Endothelial cell of umbilical vein (primary cell): ENCODE data around the gene HMCN1. TPM values are rescaled to one million over a fixed set of nuclear protein-coding genes. Genes with fewer than 3 reads are reported as not detected.

ENCODE experiments used
- BruUV-seq: library from RNA; stranded (reverse); fragments of 400-500 nt; replicated peaks from 2 replicates; lab custom pipeline; 2021; lab: Mats Ljungman, UMichigan
- CTCF ChIA-PET: fragments of 300-600, 350-600 bp; sonication (Branson Sonifier 250); formaldehyde crosslinking; loops from one replicate; lab custom pipeline; 2021; ENCODE audit warnings: antibody characterized with exemption, inconsistent platforms; lab: Charles Lee
- POLR2A ChIA-PET: fragments of 300-600, 350-600 bp; sonication (Branson Sonifier 250); formaldehyde crosslinking; loops from one replicate; lab custom pipeline; 2021; ENCODE audit warnings: antibody characterized with exemption, inconsistent platforms; lab: Charles Lee
- DNase-seq: peaks from one replicate; pipeline ENCODE4 v3.0.0-alpha.2; 2011; ENCODE audit warnings: low read depth, low spot score
- FAIRE-seq: peaks from 2 replicates; lab custom pipeline; 2011; peaks lifted over from hg19 to GRCh38; lab: Jason Lieb, UNC
- H2AFZ ChIP-seq: 2 replicates; pipeline ENCODE4 v1.6.0; 2012; ENCODE audit warnings: low read depth, low read length, control low read depth, inconsistent platforms
- H3K27ac ChIP-seq: 2 replicates; pipeline ENCODE4 v1.5.1; 2011; ENCODE audit warnings: low read depth, mild to moderate bottlenecking, control low read depth, low read length, moderate library complexity; ENCODE audit not compliant: insufficient read depth
- H3K27me3 ChIP-seq, 2 experiments: 2 replicates each; pipeline versions ENCODE4 v1.6.0 to v1.6.1; 2011; ENCODE audit warnings: low read length in 2 of 2, mixed read lengths in 1 of 2; ENCODE audit not compliant: control insufficient read depth in 2 of 2, insufficient read depth in 2 of 2
- H3K36me3 ChIP-seq, 2 experiments: 2 replicates in 1 of 2; 3 replicates in 1 of 2; pipeline ENCODE4 v1.5.1; 2011; ENCODE audit warnings: low read length in 2 of 2, mild to moderate bottlenecking in 1 of 2, moderate library complexity in 1 of 2; ENCODE audit not compliant: control insufficient read depth in 2 of 2, insufficient read depth in 2 of 2; ENCODE audit errors: extremely low read depth in 1 of 2
- H3K4me1 ChIP-seq: 3 replicates; pipeline ENCODE4 v1.5.1; 2011; ENCODE audit warnings: mild to moderate bottlenecking, low read length; ENCODE audit not compliant: control insufficient read depth, insufficient read depth; ENCODE audit errors: extremely low read depth
- H3K4me2 ChIP-seq: 2 replicates; pipeline ENCODE4 v1.6.1; 2011; ENCODE audit warnings: low read length, control low read depth, mixed read lengths; ENCODE audit not compliant: insufficient read depth
- H3K4me3 ChIP-seq, 3 experiments: fragments of 200-600 bp in 1 of 3; sonication (generic), shearing (Covaris generic) in 1 of 3; replicated peaks in 1 of 3; 2 replicates each; pipeline ENCODE4 v1.5.1; 2011 to 2016; ENCODE audit warnings: control low read depth in 3 of 3, low read length in 3 of 3, mild to moderate bottlenecking in 2 of 3, inconsistent platforms in 1 of 3, low read depth in 1 of 3, moderate library complexity in 1 of 3; ENCODE audit not compliant: insufficient read depth in 1 of 3
- H3K79me2 ChIP-seq: 2 replicates; pipeline ENCODE4 v1.6.0; 2012; ENCODE audit warnings: low read length, inconsistent platforms; ENCODE audit not compliant: control insufficient read depth, insufficient read depth
- H3K9ac ChIP-seq: replicated peaks from 2 replicates; pipeline ENCODE3; 2011; ENCODE audit warnings: low read length, control low read depth; ENCODE audit not compliant: insufficient read depth; ENCODE audit errors: extremely low read depth
- H3K9me1 ChIP-seq: replicated peaks from 3 replicates; pipeline ENCODE4 v1.6.0; 2011; ENCODE audit warnings: mild to moderate bottlenecking, low read length; ENCODE audit not compliant: control insufficient read depth, insufficient read depth; ENCODE audit errors: extremely low read depth
- H3K9me3 ChIP-seq: replicated peaks from 2 replicates; pipeline ENCODE4 v1.5.1; 2012; ENCODE audit warnings: low read length, inconsistent platforms; ENCODE audit not compliant: control insufficient read depth, insufficient read depth
- H4K20me1 ChIP-seq: replicated peaks from 2 replicates; pipeline ENCODE3; 2011; ENCODE audit warnings: mild to moderate bottlenecking, low read length; ENCODE audit not compliant: control insufficient read depth, insufficient read depth; ENCODE audit errors: extremely low read depth
- EZH2 ChIP-seq: IDR thresholded peaks from 2 replicates; pipeline ENCODE4 v1.6.1; 2012; ENCODE audit warnings: borderline replicate concordance, low read depth, mild to moderate bottlenecking, moderate library complexity, low read length, inconsistent platforms; ENCODE audit not compliant: severe bottlenecking
- FOS ChIP-seq: IDR thresholded peaks from 2 replicates; pipeline ENCODE4 v1.6.1; 2011; ENCODE audit warnings: mild to moderate bottlenecking, low read length, moderate library complexity, borderline replicate concordance; ENCODE audit not compliant: insufficient read depth
- GATA2 ChIP-seq: IDR thresholded peaks from 2 replicates; pipeline ENCODE4 v1.7.0; 2011; ENCODE audit warnings: low read depth, mild to moderate bottlenecking, moderate library complexity, mixed read lengths, low read length; ENCODE audit not compliant: insufficient read length, insufficient read depth
- JUN ChIP-seq: IDR thresholded peaks from 2 replicates; pipeline ENCODE4 v1.6.1; 2011; ENCODE audit warnings: borderline replicate concordance, low read depth; ENCODE audit not compliant: insufficient read length, insufficient read depth
- MYC ChIP-seq: IDR thresholded peaks from one replicate; pipeline ENCODE4 v1.6.1; 2011; ENCODE audit warnings: mild to moderate bottlenecking, low read depth, low read length
- POLR2A ChIP-seq: IDR thresholded peaks from 2 replicates; pipeline ENCODE4 v1.6.1; 2012; ENCODE audit warnings: low read depth, mild to moderate bottlenecking, control low read depth, low read length
- POLR2AphosphoS5 ChIP-seq: IDR thresholded peaks from 2 replicates; pipeline ENCODE4 v1.6.1; 2012; ENCODE audit warnings: low read depth, mild to moderate bottlenecking, control low read depth, low read length, moderate library complexity; ENCODE audit not compliant: insufficient read depth
- dilution Hi-C: fragments of 300-500 bp; cut with MboI; formaldehyde crosslinking; loops from one replicate; pipeline ENCODE4 v1.15.0; 2019; ENCODE audit warnings: low sequenced_read_pairs; ENCODE audit not compliant: extremely low pct_ligation_motif_present
- intact Hi-C: fragments of 100-400 bp; cut with micrococcal nuclease; formaldehyde crosslinking; loops from one replicate; pipeline ENCODE4 v1.10.0; 2022
- polyA plus RNA-seq, 4 experiments: library from polyadenylated mRNA; depleted of rRNA in 3 of 4; stranded (reverse) in 3 of 4; unstranded in 1 of 4; fragments of >200 nt; gene quantifications; 2 replicates each; pipeline versions ENCODE4 v1.2.1 to v1.2.3, GENCODE V29; 2011 to 2012; ENCODE audit warnings: missing spikeins in 1 of 4
- total RNA-seq: library from RNA; stranded (reverse); gene quantifications from 2 replicates; pipeline ENCODE4 v1.2.3, GENCODE V29; 2021
- TF ChIP-seq, protein P1 (sequence below): IDR thresholded peaks from 2 replicates; pipeline ENCODE4 v1.6.1; 2011; ENCODE audit not compliant: insufficient read depth, insufficient read length
- TF ChIP-seq, protein P2 (sequence below), 2 donors: IDR thresholded peaks; 1 replicate in 1 of 2; 2 replicates in 1 of 2; pipeline ENCODE4 v1.5.1; 2011; ENCODE audit warnings: low read length in 2 of 2, mild to moderate bottlenecking in 2 of 2, moderate library complexity in 2 of 2, control low read depth in 1 of 2, inconsistent platforms in 1 of 2, low read depth in 1 of 2; ENCODE audit not compliant: insufficient read depth in 1 of 2; ENCODE audit errors: extremely low read depth in 1 of 2

HMCN1 gene
- total and polyA plus RNA-seq, 2 donors (not counting 3 experiments of a cell fraction or from before 2014, with no cell fraction given): 10.3 to 16.0 TPM

DNA sequence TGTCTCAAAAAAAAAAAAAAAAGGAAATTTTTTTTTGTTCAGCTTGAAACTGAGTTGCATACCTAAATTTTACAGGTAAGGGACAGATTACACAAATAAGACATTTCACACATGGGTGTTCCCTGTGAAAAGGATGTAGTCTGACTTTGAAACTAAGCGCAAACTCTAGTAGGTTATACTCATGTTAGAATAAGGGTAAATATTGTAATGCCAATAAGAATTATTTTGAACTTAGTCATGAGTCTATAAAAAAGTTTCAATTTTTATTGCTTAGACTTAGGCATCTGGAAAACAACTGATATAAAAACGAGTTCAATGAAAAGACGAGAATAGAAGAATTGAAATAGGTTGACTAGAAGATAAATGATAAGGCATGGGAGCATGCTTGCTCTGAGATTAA lies 122.3 kb downstream of the HMCN1 start:
- H3K9ac ChIP-seq: no peak overlapping the region
- intact Hi-C loops: no loop called here
- DNase-seq (no peak), FAIRE-seq (no peak)
- H3K79me2 ChIP-seq: no peaks in the 10 kb centered on the region
- POLR2A ChIA-PET: interaction anchor here (0.7 kb wide), 1 partner anchor 1101 kb away, joined by 3 read pairs; no protein-coding TSS in a partner anchor
- no peak overlapping the region for H3K4me3 ChIP-seq
- no peaks in the 10 kb centered on the region for H3K27me3 ChIP-seq
- no peak overlapping the region for H3K27ac ChIP-seq
- CTCF ChIA-PET: no interaction called here
- BruUV-seq: no TSS peak
- no peaks in the 10 kb centered on the region for H3K36me3 ChIP-seq
- H3K4me2 ChIP-seq: no peak overlapping the region
- H3K9me1 ChIP-seq: no peaks in the 10 kb centered on the region
- no peak overlapping the region for H2AFZ ChIP-seq
- peaks cover 12% of the 10 kb centered on the region for H3K4me1 ChIP-seq
- H3K9me3 ChIP-seq: no peaks in the 10 kb centered on the region
- TF ChIP-seq EZH2 (no peak), JUN (no peak)
- dilution Hi-C loops: no loop called here
- H4K20me1 ChIP-seq: no peaks in the 10 kb centered on the region

GRCh38 chr1:185857442-185857841 lies 123.3 kb downstream of the HMCN1 start:
- Histone ChIP-seq H3K9ac (no peak overlapping the region), H4K20me1 (no peaks in the 10 kb centered on the region), H3K27me3 (no peaks in the 10 kb centered on the region), H3K79me2 (no peaks in the 10 kb centered on the region), H2AFZ (peak overlapping the region; percentile 20), H3K27ac (no peak overlapping the region), H3K4me3 (no peak overlapping the region), H3K36me3 (no peaks in the 10 kb centered on the region), H3K4me2 (no peak overlapping the region), H3K4me1 (peaks cover 21% of the 10 kb centered on the region), H3K9me3 (no peaks in the 10 kb centered on the region), H3K9me1 (no peaks in the 10 kb centered on the region)
- DNase-seq: no peak
- no peak for TF ChIP-seq JUN
- no peak for TF ChIP-seq GATA2
- TF ChIP-seq POLR2AphosphoS5: no peak
- TF ChIP-seq, protein P1, sequence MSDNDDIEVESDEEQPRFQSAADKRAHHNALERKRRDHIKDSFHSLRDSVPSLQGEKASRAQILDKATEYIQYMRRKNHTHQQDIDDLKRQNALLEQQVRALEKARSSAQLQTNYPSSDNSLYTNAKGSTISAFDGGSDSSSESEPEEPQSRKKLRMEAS: no peak
- TF ChIP-seq FOS: no peak
- no peak for TF ChIP-seq POLR2A
- TF ChIP-seq EZH2: no peak
- TF ChIP-seq, protein P2, sequence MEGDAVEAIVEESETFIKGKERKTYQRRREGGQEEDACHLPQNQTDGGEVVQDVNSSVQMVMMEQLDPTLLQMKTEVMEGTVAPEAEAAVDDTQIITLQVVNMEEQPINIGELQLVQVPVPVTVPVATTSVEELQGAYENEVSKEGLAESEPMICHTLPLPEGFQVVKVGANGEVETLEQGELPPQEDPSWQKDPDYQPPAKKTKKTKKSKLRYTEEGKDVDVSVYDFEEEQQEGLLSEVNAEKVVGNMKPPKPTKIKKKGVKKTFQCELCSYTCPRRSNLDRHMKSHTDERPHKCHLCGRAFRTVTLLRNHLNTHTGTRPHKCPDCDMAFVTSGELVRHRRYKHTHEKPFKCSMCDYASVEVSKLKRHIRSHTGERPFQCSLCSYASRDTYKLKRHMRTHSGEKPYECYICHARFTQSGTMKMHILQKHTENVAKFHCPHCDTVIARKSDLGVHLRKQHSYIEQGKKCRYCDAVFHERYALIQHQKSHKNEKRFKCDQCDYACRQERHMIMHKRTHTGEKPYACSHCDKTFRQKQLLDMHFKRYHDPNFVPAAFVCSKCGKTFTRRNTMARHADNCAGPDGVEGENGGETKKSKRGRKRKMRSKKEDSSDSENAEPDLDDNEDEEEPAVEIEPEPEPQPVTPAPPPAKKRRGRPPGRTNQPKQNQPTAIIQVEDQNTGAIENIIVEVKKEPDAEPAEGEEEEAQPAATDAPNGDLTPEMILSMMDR (IDR thresholded peaks at IDR 0.05; ENCODE audit: extremely low read depth in 1 of 2, insufficient read depth in 1 of 2, low read depth in 1 of 2, low read length in 2 of 2): no peak
- no peak for TF ChIP-seq MYC
- BruUV-seq: no TSS peak
- intact Hi-C loops (no loop called here), dilution Hi-C loops (no loop called here)
- ChIA-PET CTCF (interaction anchor here (1.0 kb wide), 1 partner anchor 137 kb away, joined by 3 read pairs; no protein-coding TSS in a partner anchor), POLR2A (no interaction called here)
- no peak for FAIRE-seq
